Smooth muscle cell (in vitro differentiated cells): Measurements from ENCODE around the gene DTHD1. TPM values are rescaled to one million over a fixed set of nuclear protein-coding genes. Genes with fewer than 3 reads are reported as not detected.

ENCODE experiments used
- DNase-seq: peaks from one replicate; lab custom pipeline; 2025; ENCODE audit not compliant: unreplicated experiment; lab: John Stamatoyannopoulos, UW
- H2AFZ ChIP-seq: fragments of 200-600 bp; sonication (generic); 2 replicates; pipeline ENCODE4 v1.6.0; 2016; ENCODE audit warnings: antibody characterized with exemption, low read depth, mild to moderate bottlenecking
- H3F3A ChIP-seq: fragments of 200-600 bp; sonication (generic); 2 replicates; pipeline ENCODE4 v1.6.0; 2017; ENCODE audit warnings: antibody characterized with exemption, low read depth
- H3K27ac ChIP-seq: fragments of 200-600 bp; sonication (generic); 2 replicates; pipeline ENCODE4 v1.5.1; 2016; ENCODE audit warnings: low read depth, mild to moderate bottlenecking
- H3K27me3 ChIP-seq: fragments of 200-600 bp; sonication (generic); 2 replicates; pipeline ENCODE4 v1.6.1; 2016; ENCODE audit warnings: low read depth, mild to moderate bottlenecking
- H3K36me3 ChIP-seq: fragments of 200-600 bp; sonication (generic); 2 replicates; pipeline ENCODE4 v1.5.1; 2016; ENCODE audit warnings: low read depth
- H3K4me1 ChIP-seq: fragments of 200-600 bp; sonication (generic); 2 replicates; pipeline ENCODE4 v1.5.1; 2016; ENCODE audit warnings: low read depth
- H3K4me2 ChIP-seq: fragments of 200-600 bp; sonication (generic); 2 replicates; pipeline ENCODE4 v1.6.0; 2016; ENCODE audit warnings: mild to moderate bottlenecking
- H3K4me3 ChIP-seq: fragments of 200-600 bp; sonication (generic); 2 replicates; pipeline ENCODE4 v1.5.1; 2016; ENCODE audit warnings: mild to moderate bottlenecking
- H3K79me2 ChIP-seq: fragments of 200-600 bp; sonication (generic); 2 replicates; pipeline ENCODE4 v1.6.0; 2016; ENCODE audit warnings: low read depth, mild to moderate bottlenecking
- H3K9ac ChIP-seq: fragments of 200-600 bp; sonication (generic); 2 replicates; pipeline ENCODE4 v1.6.0; 2016; ENCODE audit warnings: low read depth
- H3K9me3 ChIP-seq: fragments of 200-600 bp; sonication (generic); replicated peaks from 2 replicates; pipeline ENCODE4 v1.5.1; 2016; ENCODE audit warnings: low read depth
- H4K20me1 ChIP-seq: fragments of 200-600 bp; sonication (generic); 2 replicates; pipeline ENCODE4 v1.6.0; 2016; ENCODE audit warnings: low read depth
- WGBS: methylation state at CpG from one replicate; pipeline ENCODE4 v1.1.7; 2016; ENCODE audit warnings: low lambda C conversion rate; 5-methylcytosine and 5-hydroxymethylcytosine counted together
- polyA plus RNA-seq: library from polyadenylated mRNA; unstranded; fragments of >200 nt; fragmentation: Nextera tagmentation; extraction: Ambion mirVana; gene quantifications from 2 replicates; pipeline ENCODE4 v1.2.1, GENCODE V29; 2016
- total RNA-seq: library from RNA; depleted of rRNA; stranded (reverse); fragments of >200 nt; gene quantifications from 2 replicates; pipeline ENCODE4 v1.2.3, GENCODE V29; 2014
- TF ChIP-seq, protein P1 (sequence below): fragments of 200-600 bp; sonication (generic); IDR thresholded peaks from 2 replicates; pipeline ENCODE4 v1.5.1; 2017; ENCODE audit warnings: borderline replicate concordance, mild to moderate bottlenecking, antibody characterized with exemption; ENCODE audit not compliant: insufficient read depth, poor library complexity, severe bottlenecking

Gene DTHD1
- total and polyA plus RNA-seq, 2 experiments from 2014 or later, result not detected

DNA sequence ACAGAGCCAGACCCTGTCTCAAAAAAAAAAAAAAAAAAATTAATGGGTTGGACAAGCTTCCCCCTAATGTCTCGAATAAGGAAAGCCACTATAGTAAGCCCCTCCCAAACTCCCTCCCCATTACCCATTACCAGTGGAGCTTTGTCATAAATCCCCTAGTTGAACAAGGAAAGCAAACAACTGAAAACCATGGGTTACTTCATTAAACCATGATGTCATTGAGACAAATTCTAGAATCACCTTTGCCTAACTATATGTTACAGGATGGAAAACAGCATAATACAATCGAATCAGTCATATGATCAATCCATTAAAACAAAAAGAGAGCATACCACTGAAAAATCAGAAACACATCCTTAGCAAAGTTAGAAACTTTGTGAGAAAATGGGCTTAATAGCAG is 45.3 kb upstream of the DTHD1 start:
- Histone ChIP-seq H3K27ac (no peak overlapping the region), H3F3A (no peaks in the 10 kb centered on the region), H3K4me2 (no peak overlapping the region), H3K4me1 (no peaks in the 10 kb centered on the region), H3K9me3 (no peaks in the 10 kb centered on the region), H3K36me3 (no peaks in the 10 kb centered on the region), H3K79me2 (peaks cover 3% of the 10 kb centered on the region), H3K4me3 (no peak overlapping the region), H3K9ac (no peak overlapping the region), H2AFZ (no peak overlapping the region), H4K20me1 (no peaks in the 10 kb centered on the region), H3K27me3 (no peaks in the 10 kb centered on the region)
- WGBS, result 79% methylated on average over 2 of the region's 2 CpGs
- TF ChIP-seq, protein P1, sequence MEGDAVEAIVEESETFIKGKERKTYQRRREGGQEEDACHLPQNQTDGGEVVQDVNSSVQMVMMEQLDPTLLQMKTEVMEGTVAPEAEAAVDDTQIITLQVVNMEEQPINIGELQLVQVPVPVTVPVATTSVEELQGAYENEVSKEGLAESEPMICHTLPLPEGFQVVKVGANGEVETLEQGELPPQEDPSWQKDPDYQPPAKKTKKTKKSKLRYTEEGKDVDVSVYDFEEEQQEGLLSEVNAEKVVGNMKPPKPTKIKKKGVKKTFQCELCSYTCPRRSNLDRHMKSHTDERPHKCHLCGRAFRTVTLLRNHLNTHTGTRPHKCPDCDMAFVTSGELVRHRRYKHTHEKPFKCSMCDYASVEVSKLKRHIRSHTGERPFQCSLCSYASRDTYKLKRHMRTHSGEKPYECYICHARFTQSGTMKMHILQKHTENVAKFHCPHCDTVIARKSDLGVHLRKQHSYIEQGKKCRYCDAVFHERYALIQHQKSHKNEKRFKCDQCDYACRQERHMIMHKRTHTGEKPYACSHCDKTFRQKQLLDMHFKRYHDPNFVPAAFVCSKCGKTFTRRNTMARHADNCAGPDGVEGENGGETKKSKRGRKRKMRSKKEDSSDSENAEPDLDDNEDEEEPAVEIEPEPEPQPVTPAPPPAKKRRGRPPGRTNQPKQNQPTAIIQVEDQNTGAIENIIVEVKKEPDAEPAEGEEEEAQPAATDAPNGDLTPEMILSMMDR, result no peak
- no peak for DNase-seq

DNA sequence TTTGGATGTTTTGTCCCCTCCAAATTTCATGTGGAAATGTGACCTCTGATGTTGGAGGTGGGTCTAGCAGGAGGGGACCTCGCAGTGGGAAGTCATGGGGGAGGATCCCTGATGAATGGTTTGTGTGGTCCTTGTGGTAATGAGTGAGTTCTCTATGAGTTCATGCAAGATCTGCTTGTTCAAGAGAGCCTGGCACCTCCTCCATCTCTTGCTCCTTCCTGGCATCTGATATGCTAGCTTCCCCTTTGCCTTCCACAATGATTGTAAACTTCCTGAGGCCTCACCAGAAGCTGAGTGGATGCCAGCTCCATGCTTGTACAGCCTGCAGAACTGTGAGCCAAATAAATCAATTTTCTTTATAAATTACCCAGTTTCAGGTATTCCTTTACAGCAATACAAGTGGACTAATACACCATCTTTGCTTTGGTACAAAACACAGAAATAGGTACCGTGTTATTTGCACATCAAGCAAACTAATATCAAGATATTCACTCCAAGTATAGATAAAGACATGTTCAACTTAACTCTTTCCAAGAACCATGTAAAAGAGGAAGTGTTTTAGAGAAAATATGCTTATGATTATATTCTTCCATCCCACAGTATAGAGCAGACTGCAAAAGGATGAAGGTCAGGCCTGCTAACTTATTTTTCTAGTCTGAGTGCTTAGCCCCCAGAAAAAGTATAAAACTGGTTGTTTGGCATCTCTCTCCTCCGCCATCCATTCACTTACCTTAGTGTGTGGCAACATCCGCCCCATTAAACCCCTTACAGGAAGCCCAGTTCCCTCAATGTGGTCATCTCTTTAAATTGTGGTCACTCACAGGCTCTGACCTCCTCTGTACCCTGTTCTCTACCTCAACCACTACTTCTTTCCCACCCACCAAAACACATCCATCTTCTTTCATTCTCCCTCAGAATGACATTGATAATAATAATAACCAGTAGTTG is 43.8 kb upstream of the DTHD1 start:
- Histone ChIP-seq H3K27ac (no peak overlapping the region), H3K36me3 (no peaks in the 10 kb centered on the region), H4K20me1 (no peaks in the 10 kb centered on the region), H3K79me2 (no peaks in the 10 kb centered on the region), H3K27me3 (no peaks in the 10 kb centered on the region), H3K9ac (no peak overlapping the region), H3K4me3 (no peak overlapping the region), H2AFZ (no peak overlapping the region), H3K4me2 (no peak overlapping the region), H3K9me3 (no peaks in the 10 kb centered on the region), H3K4me1 (no peaks in the 10 kb centered on the region), H3F3A (no peaks in the 10 kb centered on the region)
- TF ChIP-seq, protein P1, result no peak
- WGBS, result 96% methylated on average over 4 of the region's 4 CpGs
- DNase-seq, result no peak

DNA sequence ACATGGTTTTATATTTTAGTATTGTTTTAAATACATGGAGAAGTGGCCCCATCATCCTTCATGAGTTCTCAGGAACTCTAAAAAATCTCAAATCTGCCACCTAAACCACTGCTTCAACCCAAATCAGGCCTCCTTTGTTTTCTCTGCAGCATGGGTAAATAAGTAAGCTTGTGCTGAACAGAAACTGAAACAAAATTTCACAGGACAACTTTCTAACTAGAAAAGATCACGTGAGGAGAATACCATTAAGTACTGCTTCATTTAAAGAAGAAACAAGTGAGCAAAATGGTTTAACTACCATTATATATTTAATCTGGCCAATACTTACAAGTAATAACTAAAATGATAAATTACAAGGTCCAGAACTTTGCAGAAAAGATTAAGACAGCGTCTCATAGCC is 39.6 kb upstream of the DTHD1 start:
- no peak overlapping the region for H3K27ac ChIP-seq
- TF ChIP-seq, protein P1, result no peak

More for the DNA sequence above, 39.6 kb upstream of the DTHD1 start:
- Histone ChIP-seq H4K20me1 (no peaks in the 10 kb centered on the region), H3K4me2 (peak overlapping the region; percentile 96), H3F3A (no peaks in the 10 kb centered on the region), H3K36me3 (no peaks in the 10 kb centered on the region), H3K4me3 (peak overlapping the region; percentile 78), H3K9ac (no peak overlapping the region), H3K9me3 (no peaks in the 10 kb centered on the region), H3K4me1 (no peaks in the 10 kb centered on the region), H3K79me2 (no peaks in the 10 kb centered on the region), H3K27me3 (no peaks in the 10 kb centered on the region), H2AFZ (no peak overlapping the region)
- no peak for DNase-seq
- 76% methylated on average over 2 of the region's 2 CpGs for WGBS
